Mucosa of descending colon (tissue), 3 donors: ENCODE data around the gene PANX2. TPM values are rescaled to one million over a fixed set of nuclear protein-coding genes. Genes with fewer than 3 reads are reported as not detected.

Experiments used
- ATAC-seq: fragments of 200-7000 bp; cut with Tn5 transposase; one replicate; pipeline ENCODE4 v1.9.1; 2020; ENCODE audit warnings: mild to moderate bottlenecking, moderate library complexity
- DNase-seq, 3 donors: peaks; one replicate each; pipeline ENCODE4 v3.0.0-alpha.2; 2020
- H3K36me3 ChIP-seq: fragments of 200-600 bp; one replicate; pipeline ENCODE4 v1.8.0; 2021; ENCODE audit warnings: low read depth, mild to moderate bottlenecking
- H3K4me1 ChIP-seq: fragments of 200-600 bp; one replicate; pipeline ENCODE4 v1.8.0; 2021; ENCODE audit warnings: low read depth, mild to moderate bottlenecking
- H3K4me3 ChIP-seq: fragments of 200-600 bp; one replicate; pipeline ENCODE4 v1.8.0; 2021; ENCODE audit warnings: mild to moderate bottlenecking
- H3K9me3 ChIP-seq: fragments of 200-600 bp; one replicate; pipeline ENCODE4 v1.8.0; 2021; ENCODE audit warnings: mild to moderate bottlenecking
- intact Hi-C, 2 donors: fragments of 100-400 bp; cut with DNase I in 1 of 2; cut with micrococcal nuclease in 1 of 2; formaldehyde crosslinking; loops; one replicate each; pipeline versions ENCODE4 v1.11.0 to v1.11.1; 2022; cut with DNase I, micrococcal nuclease
- total RNA-seq, 3 donors: library from RNA; stranded (reverse); fragmentation: NEBNext Ultra II Directional in 2 of 3; extraction: Animal tissue kit (Norgen Biotek cat#: 25700) in 2 of 3; gene quantifications; one replicate each; pipeline versions ENCODE4 v1.2.1 to v1.2.4, GENCODE V29; 2021 to 2023
- TF ChIP-seq, protein P1 (sequence below): fragments of 200-600 bp; IDR thresholded peaks from one replicate; pipeline ENCODE4 v1.8.0; 2022; ENCODE audit warnings: antibody characterized with exemption, mild to moderate bottlenecking
- donor health status: DM: no; HTN: no; CAD: no; lungs with moderate emphysema.
- donor health status: DM: no; HTN: no; CAD: no.
- donor health status: DM: no; HTN: yes; CAD: no.

The PANX2 gene
- total RNA-seq, 3 donors from 2014 or later = 0.44 TPM; not detected in 2

DNA sequence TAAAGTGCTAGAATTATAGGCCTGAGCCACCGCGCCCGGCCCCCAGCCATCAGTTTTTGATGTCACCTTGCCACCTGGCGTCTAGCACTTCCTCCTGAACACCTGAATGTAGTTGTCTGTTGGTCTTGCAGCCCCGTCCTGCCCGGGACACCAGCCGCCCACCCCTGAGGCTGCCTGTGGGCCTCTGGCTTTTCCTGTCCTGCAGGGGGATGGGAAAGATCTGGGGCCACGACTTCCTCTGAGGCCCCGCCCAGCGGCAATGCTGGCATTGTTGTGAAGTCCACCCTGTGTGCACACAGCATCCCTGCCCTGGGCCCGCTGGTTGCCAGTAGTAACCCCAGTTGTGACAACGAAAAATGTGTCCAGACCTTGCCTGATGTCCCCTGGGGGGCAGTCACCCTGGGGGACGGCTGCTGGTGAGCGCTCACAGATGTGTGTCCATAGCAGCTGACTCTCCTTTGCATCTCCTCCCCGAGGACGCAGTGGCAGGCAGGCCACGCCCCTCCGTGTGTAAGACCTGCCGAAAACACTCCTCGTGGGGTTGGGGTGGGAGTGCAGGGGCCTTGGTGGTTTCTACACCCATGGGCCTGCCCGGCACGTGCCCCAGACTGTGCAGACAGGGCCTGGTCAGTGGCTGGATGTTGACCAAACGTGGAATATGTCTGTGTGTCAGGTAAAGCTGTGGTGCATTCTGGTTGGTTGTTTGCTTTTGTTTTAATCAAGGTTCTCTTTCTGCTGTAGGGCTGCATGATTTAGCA, 37.0 kb downstream of the PANX2 start:
- no peaks in the 10 kb centered on the region for H3K9me3 ChIP-seq
- H3K36me3 ChIP-seq = peaks cover 8% of the 10 kb centered on the region
- ATAC-seq = no peak
- no peak overlapping the region for H3K4me3 ChIP-seq
- peak in 1 of 3 donors; percentile 19 for DNase-seq
- TF ChIP-seq, protein P1, sequence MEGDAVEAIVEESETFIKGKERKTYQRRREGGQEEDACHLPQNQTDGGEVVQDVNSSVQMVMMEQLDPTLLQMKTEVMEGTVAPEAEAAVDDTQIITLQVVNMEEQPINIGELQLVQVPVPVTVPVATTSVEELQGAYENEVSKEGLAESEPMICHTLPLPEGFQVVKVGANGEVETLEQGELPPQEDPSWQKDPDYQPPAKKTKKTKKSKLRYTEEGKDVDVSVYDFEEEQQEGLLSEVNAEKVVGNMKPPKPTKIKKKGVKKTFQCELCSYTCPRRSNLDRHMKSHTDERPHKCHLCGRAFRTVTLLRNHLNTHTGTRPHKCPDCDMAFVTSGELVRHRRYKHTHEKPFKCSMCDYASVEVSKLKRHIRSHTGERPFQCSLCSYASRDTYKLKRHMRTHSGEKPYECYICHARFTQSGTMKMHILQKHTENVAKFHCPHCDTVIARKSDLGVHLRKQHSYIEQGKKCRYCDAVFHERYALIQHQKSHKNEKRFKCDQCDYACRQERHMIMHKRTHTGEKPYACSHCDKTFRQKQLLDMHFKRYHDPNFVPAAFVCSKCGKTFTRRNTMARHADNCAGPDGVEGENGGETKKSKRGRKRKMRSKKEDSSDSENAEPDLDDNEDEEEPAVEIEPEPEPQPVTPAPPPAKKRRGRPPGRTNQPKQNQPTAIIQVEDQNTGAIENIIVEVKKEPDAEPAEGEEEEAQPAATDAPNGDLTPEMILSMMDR = no peak
- H3K4me1 ChIP-seq = peaks cover 1% of the 10 kb centered on the region
- intact Hi-C loops = no loop called here

DNA sequence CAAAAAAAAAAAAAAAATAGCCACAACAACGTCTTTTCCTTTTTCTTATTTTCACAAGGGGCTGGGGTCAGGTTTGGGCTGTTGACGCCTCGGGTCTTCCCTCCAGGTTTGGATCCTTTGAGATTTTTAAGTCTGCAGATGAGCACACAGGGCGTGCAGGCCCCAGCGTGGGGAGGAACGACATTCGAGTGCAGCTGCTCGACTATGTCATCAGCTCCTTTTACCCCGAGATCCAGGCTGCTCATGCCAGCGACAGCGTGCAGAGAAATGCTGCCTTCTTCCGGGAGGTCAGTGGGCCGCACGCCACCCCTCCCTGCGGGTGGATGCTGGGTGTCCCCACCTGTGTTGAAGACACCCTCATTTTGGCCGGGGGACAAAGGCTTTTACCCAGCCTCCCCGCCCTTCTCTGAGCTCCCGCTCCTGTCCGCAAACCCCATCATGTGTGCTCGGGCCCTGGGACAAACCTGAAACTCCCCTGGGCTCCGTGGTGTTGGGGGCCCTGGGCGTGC, 38.0 kb downstream of the PANX2 start:
- no peaks in the 10 kb centered on the region for H3K9me3 ChIP-seq
- peaks cover 8% of the 10 kb centered on the region for H3K36me3 ChIP-seq
- intact Hi-C loops = no loop called here
- ATAC-seq (no peak), DNase-seq (no peak)
- H3K4me3 ChIP-seq = no peak overlapping the region
- no peaks in the 10 kb centered on the region for H3K4me1 ChIP-seq
- TF ChIP-seq, protein P1 = no peak

- TF ChIP-seq, protein P1 = no peak
- peak in 1 of 3 donors; percentile 24 for DNase-seq
- intact Hi-C loops = no loop called here
- Histone ChIP-seq H3K9me3 (no peaks in the 10 kb centered on the region), H3K4me1 (no peaks in the 10 kb centered on the region), H3K4me3 (no peak overlapping the region), H3K36me3 (peaks cover 8% of the 10 kb centered on the region)
- peak; percentile 16 for ATAC-seq
These were observed 38.7 kb downstream of the PANX2 start for GRCh38 chr22:50208939-50209892.

- Histone ChIP-seq H3K9me3 (no peaks in the 10 kb centered on the region), H3K4me3 (no peak overlapping the region), H3K36me3 (peaks cover 8% of the 10 kb centered on the region), H3K4me1 (no peaks in the 10 kb centered on the region)
- TF ChIP-seq, protein P1 = peak; percentile 60
- DNase-seq (peak; percentile 63 to 84 (median 69)), ATAC-seq (peak; percentile 82)
- intact Hi-C loops = loop anchor here (5.0 kb wide), 1 partner anchor 63 kb away; no protein-coding TSS in a partner anchor
These were observed 39.4 kb downstream of the PANX2 start for GRCh38 chr22:50209893-50210292.

DNA sequence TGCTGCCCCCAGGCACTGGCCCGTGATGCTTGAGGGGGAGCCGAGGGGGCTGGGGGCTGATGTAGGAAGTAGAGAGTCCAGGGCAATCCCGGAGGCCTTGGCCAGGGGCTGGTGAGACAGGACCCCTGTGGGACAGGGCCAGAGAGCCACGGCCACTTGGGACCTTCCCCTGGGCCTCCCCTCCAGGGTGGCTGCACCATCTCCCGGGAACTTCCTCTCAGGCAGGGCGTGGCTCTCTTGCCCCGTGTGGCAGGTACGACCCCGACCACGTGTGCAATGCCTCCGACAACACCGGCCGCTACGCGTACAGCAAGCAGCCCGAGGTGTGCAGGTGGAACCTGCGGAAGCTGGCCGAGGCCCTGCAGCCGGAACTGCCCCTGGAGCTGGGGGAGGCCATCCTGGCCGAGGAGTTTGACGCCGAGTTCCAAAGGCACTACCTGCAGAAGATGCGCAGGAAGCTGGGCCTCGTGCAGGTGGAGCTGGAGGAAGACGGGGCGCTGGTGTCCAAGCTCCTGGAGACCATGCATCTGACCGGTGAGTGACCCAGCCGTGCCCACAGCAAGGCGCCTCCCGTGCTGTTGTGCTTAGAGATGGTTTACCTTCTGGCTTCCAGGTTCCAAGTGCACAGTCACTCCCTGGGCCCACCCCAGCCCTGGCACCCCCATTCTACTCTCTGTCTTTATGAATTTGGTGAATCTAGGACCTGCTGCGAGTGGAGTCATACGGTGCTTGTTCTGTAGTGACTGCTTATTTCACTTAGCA, 40.0 kb downstream of the PANX2 start:
- Histone ChIP-seq H3K4me1 (no peaks in the 10 kb centered on the region), H3K4me3 (no peak overlapping the region), H3K36me3 (peaks cover 8% of the 10 kb centered on the region), H3K9me3 (no peaks in the 10 kb centered on the region)
- intact Hi-C loops = loop anchor here (5.0 kb wide), 1 partner anchor 63 kb away; no protein-coding TSS in a partner anchor
- TF ChIP-seq, protein P1 = no peak
- ATAC-seq (no peak), DNase-seq (no peak)
